WTC11 (cell line): ENCODE measurements around the gene SEMA4D. TPM values are rescaled to one million over a fixed set of nuclear protein-coding genes. Genes with fewer than 3 reads are reported as not detected.

ENCODE experiments used
- ATAC-seq: fragments of 200-7000 bp; cut with Tn5 transposase; 2 replicates; pipeline ENCODE4 v1.10.0; 2021; ENCODE audit warnings: mild to moderate bottlenecking, moderate library complexity
- CTCF ChIA-PET: fragments of 300-600 bp; sonication (Branson Sonifier 250); formaldehyde crosslinking; loops from one replicate; lab custom pipeline; 2021; ENCODE audit warnings: antibody characterized with exemption; lab: Charles Lee
- POLR2A ChIA-PET: fragments of 350-600 bp; sonication (Branson Sonifier 250); formaldehyde crosslinking; loops from one replicate; lab custom pipeline; 2021; ENCODE audit warnings: antibody characterized with exemption; lab: Charles Lee
- DNase-seq: peaks from one replicate; pipeline ENCODE4 v3.0.0; 2021; ENCODE audit warnings: low spot score
- H3K27ac Mint-ChIP-seq: 2 replicates; pipeline ENCODE4 v1.8.0; 2021; ENCODE audit warnings: mixed read lengths
- H3K27me3 Mint-ChIP-seq: 2 replicates; pipeline ENCODE4 v1.8.0; 2021; ENCODE audit warnings: low read depth, mild to moderate bottlenecking, moderate library complexity, mixed read lengths
- H3K36me3 Mint-ChIP-seq: 2 replicates; pipeline ENCODE4 v1.8.0; 2021; ENCODE audit warnings: mixed read lengths
- H3K4me1 Mint-ChIP-seq: 2 replicates; pipeline ENCODE4 v1.8.0; 2022; ENCODE audit warnings: mixed read lengths
- H3K4me3 Mint-ChIP-seq: 2 replicates; pipeline ENCODE4 v1.8.0; 2021; ENCODE audit warnings: mild to moderate bottlenecking, moderate library complexity, mixed read lengths
- H3K9me3 Mint-ChIP-seq: 2 replicates; pipeline ENCODE4 v1.8.0; 2021; ENCODE audit warnings: mixed read lengths
- EMX1 ChIP-seq: fragments of 250-450 bp; sonication (Bioruptor Pico); IDR thresholded peaks from 2 replicates; pipeline ENCODE4 v1.8.0; 2021; ENCODE audit warnings: mild to moderate bottlenecking
- FOXP1 ChIP-seq: sonication (generic); formaldehyde crosslinking; IDR thresholded peaks from 2 replicates; pipeline ENCODE4 v1.8.0; 2022; ENCODE audit warnings: missing genetic modification reagents, mild to moderate bottlenecking, moderate library complexity, borderline replicate concordance
- NR1H2 ChIP-seq: sonication (generic); formaldehyde crosslinking; IDR thresholded peaks from 2 replicates; pipeline ENCODE4 v1.9.0; 2021; ENCODE audit warnings: mild to moderate bottlenecking, moderate library complexity, missing genetic modification reagents
- RORB ChIP-seq: fragments of 250-450 bp; sonication (Bioruptor Pico); IDR thresholded peaks from 2 replicates; pipeline ENCODE4 v1.9.0; 2021; ENCODE audit warnings: mild to moderate bottlenecking
- SMAD3 ChIP-seq: sonication (generic); formaldehyde crosslinking; IDR thresholded peaks from 2 replicates; pipeline ENCODE4 v1.8.0; 2022; ENCODE audit warnings: missing genetic modification reagents, mild to moderate bottlenecking, borderline replicate concordance
- ZNF232 ChIP-seq: sonication (generic); formaldehyde crosslinking; IDR thresholded peaks from 2 replicates; pipeline ENCODE4 v1.8.0; 2022; ENCODE audit warnings: mild to moderate bottlenecking, missing genetic modification reagents
- ZNF671 ChIP-seq: fragments of 250-450 bp; sonication (Bioruptor Pico); IDR thresholded peaks from 2 replicates; pipeline ENCODE4 v1.8.0; 2021; ENCODE audit warnings: mild to moderate bottlenecking
- total RNA-seq: library from RNA; stranded (reverse); gene quantifications from 3 replicates; pipeline ENCODE4 v1.2.3, GENCODE V29; 2021
- TF ChIP-seq, protein P1 (sequence below): sonication (generic); formaldehyde crosslinking; conservative IDR thresholded peaks from 2 replicates; pipeline ENCODE4 v1.8.1; 2022; ENCODE audit warnings: mild to moderate bottlenecking, missing genetic modification reagents
- TF ChIP-seq, protein P2 (sequence below): fragments of 250-450 bp; sonication (Bioruptor Pico); IDR thresholded peaks from 2 replicates; pipeline ENCODE4 v1.9.0; 2021; ENCODE audit warnings: mild to moderate bottlenecking, borderline replicate concordance
- TF ChIP-seq, protein P3 (sequence below): sonication (generic); formaldehyde crosslinking; IDR thresholded peaks from 2 replicates; pipeline ENCODE4 v1.8.0; 2023; ENCODE audit warnings: missing genetic modification reagents, mild to moderate bottlenecking, borderline replicate concordance
- TF ChIP-seq, protein P4 (sequence below): sonication (generic); formaldehyde crosslinking; IDR thresholded peaks from 2 replicates; pipeline ENCODE4 v1.8.1; 2023; ENCODE audit warnings: mild to moderate bottlenecking, missing genetic modification reagents, moderate library complexity

The SEMA4D gene
- total RNA-seq, 1 experiment from 2014 or later: 67.8 TPM

DNA sequence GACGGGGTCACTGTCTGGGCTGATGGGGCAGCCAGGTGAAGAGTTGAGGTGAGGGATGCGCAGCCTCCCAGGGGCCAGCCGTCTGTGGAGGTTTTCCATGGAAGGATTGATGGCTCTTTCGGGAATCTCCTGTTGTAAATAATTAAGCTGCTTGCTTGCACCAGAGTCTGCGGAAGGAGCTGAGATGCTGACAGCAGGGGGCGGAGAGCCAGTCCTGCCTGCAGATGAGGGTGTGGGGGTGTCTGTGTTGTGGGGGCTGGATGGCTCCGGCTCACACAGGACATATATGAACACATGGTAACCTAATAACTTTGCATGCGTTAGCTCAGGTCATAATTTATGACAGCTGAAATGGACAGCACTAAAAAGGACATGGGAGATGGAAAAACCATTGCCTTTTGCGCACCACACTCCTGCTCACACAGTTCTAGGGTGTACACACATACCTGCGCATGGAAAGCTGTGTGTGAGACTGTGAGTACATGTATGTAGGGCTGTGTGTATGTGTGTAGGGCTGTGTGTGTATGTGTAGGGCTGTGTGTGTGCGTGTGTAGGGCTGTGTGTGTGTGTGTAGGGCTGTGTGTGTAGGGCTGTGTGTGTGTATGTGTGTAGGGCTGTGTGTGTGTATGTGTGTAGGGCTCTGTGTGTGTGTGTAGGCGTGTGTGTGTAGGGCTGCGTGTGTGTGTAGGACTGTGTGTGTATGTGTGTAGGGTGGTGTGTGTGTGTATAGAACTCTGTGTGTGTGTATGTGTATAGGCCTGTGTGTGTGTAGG is 36.8 kb upstream of the SEMA4D start:
- POLR2A ChIA-PET: interaction anchor here (1.1 kb wide), 1 partner anchor 99 kb away, joined by 3 read pairs; no protein-coding TSS in a partner anchor
- ATAC-seq (no peak), DNase-seq (no peak)
- Mint-ChIP-seq H3K4me3 (no peak overlapping the region), H3K36me3 (peaks cover 3% of the 10 kb centered on the region; the same call in 1 of the 2 replicates), H3K27ac (no peak overlapping the region), H3K9me3 (peaks cover 25% of the 10 kb centered on the region), H3K4me1 (peaks cover 5% of the 10 kb centered on the region), H3K27me3 (no peaks in the 10 kb centered on the region)
- no peak for TF ChIP-seq ZNF232 (CRISPR knock-in tag)
- TF ChIP-seq RORB: no peak
- TF ChIP-seq, protein P1, sequence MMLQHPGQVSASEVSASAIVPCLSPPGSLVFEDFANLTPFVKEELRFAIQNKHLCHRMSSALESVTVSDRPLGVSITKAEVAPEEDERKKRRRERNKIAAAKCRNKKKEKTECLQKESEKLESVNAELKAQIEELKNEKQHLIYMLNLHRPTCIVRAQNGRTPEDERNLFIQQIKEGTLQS: no peak
- TF ChIP-seq, protein P2, sequence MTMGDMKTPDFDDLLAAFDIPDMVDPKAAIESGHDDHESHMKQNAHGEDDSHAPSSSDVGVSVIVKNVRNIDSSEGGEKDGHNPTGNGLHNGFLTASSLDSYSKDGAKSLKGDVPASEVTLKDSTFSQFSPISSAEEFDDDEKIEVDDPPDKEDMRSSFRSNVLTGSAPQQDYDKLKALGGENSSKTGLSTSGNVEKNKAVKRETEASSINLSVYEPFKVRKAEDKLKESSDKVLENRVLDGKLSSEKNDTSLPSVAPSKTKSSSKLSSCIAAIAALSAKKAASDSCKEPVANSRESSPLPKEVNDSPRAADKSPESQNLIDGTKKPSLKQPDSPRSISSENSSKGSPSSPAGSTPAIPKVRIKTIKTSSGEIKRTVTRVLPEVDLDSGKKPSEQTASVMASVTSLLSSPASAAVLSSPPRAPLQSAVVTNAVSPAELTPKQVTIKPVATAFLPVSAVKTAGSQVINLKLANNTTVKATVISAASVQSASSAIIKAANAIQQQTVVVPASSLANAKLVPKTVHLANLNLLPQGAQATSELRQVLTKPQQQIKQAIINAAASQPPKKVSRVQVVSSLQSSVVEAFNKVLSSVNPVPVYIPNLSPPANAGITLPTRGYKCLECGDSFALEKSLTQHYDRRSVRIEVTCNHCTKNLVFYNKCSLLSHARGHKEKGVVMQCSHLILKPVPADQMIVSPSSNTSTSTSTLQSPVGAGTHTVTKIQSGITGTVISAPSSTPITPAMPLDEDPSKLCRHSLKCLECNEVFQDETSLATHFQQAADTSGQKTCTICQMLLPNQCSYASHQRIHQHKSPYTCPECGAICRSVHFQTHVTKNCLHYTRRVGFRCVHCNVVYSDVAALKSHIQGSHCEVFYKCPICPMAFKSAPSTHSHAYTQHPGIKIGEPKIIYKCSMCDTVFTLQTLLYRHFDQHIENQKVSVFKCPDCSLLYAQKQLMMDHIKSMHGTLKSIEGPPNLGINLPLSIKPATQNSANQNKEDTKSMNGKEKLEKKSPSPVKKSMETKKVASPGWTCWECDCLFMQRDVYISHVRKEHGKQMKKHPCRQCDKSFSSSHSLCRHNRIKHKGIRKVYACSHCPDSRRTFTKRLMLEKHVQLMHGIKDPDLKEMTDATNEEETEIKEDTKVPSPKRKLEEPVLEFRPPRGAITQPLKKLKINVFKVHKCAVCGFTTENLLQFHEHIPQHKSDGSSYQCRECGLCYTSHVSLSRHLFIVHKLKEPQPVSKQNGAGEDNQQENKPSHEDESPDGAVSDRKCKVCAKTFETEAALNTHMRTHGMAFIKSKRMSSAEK (CRISPR knock-in tag): no peak
- TF ChIP-seq SMAD3 (CRISPR knock-in tag): no peak
- CTCF ChIA-PET: interaction anchor here (0.7 to 1.2 kb wide), 5 partner anchors 14 to 105 kb away, joined by 4 to 10 read pairs (median 5); no protein-coding TSS in a partner anchor

DNA sequence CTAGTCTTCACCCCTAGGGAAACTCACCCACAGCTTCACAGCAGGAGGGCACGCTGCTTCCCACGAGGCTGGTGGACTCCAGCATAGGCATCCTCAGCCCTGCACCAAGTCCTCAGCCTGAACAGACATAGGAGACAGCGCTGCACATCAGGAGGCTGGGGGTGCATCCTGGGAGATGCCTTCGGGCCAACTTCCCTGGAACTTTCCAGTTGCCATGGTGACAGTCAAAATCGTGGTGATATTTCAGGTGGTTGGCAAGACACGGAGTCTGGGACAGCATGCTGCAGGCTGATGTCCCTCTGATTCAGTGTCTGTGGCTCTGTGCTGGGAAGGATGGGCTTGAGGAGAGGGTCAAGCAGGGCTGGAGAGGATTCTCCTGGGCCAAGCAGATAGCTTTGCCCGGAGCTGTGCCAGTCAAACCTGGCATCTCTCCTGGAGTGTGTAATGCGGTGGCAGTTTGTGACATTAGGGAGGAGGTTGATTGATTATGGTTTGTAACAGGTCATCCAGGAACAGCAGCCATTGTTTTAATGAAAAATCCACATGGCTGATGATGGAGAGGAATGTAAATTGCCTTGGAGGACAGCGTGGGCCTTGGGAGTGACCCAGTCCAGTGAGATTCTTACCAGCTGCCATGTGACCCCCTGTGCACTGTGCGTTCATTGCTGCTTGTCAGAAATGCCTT is 35.6 kb upstream of the SEMA4D start:
- ATAC-seq (no peak), DNase-seq (no peak)
- TF ChIP-seq, protein P1: no peak
- no peak for TF ChIP-seq ZNF671
- TF ChIP-seq, protein P3, sequence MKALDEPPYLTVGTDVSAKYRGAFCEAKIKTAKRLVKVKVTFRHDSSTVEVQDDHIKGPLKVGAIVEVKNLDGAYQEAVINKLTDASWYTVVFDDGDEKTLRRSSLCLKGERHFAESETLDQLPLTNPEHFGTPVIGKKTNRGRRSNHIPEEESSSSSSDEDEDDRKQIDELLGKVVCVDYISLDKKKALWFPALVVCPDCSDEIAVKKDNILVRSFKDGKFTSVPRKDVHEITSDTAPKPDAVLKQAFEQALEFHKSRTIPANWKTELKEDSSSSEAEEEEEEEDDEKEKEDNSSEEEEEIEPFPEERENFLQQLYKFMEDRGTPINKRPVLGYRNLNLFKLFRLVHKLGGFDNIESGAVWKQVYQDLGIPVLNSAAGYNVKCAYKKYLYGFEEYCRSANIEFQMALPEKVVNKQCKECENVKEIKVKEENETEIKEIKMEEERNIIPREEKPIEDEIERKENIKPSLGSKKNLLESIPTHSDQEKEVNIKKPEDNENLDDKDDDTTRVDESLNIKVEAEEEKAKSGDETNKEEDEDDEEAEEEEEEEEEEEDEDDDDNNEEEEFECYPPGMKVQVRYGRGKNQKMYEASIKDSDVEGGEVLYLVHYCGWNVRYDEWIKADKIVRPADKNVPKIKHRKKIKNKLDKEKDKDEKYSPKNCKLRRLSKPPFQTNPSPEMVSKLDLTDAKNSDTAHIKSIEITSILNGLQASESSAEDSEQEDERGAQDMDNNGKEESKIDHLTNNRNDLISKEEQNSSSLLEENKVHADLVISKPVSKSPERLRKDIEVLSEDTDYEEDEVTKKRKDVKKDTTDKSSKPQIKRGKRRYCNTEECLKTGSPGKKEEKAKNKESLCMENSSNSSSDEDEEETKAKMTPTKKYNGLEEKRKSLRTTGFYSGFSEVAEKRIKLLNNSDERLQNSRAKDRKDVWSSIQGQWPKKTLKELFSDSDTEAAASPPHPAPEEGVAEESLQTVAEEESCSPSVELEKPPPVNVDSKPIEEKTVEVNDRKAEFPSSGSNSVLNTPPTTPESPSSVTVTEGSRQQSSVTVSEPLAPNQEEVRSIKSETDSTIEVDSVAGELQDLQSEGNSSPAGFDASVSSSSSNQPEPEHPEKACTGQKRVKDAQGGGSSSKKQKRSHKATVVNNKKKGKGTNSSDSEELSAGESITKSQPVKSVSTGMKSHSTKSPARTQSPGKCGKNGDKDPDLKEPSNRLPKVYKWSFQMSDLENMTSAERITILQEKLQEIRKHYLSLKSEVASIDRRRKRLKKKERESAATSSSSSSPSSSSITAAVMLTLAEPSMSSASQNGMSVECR (CRISPR knock-in tag): no peak
- TF ChIP-seq EMX1 (CRISPR knock-in tag): no peak
- TF ChIP-seq FOXP1 (CRISPR knock-in tag): no peak
- TF ChIP-seq, protein P4, sequence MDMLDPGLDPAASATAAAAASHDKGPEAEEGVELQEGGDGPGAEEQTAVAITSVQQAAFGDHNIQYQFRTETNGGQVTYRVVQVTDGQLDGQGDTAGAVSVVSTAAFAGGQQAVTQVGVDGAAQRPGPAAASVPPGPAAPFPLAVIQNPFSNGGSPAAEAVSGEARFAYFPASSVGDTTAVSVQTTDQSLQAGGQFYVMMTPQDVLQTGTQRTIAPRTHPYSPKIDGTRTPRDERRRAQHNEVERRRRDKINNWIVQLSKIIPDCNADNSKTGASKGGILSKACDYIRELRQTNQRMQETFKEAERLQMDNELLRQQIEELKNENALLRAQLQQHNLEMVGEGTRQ (CRISPR knock-in tag): no peak
- no peak for TF ChIP-seq NR1H2
- H3K27me3 Mint-ChIP-seq: no peaks in the 10 kb centered on the region
- POLR2A ChIA-PET: interaction anchor here (1.1 kb wide), 1 partner anchor 98 kb away, joined by 3 read pairs; no protein-coding TSS in a partner anchor
- peaks cover 5% of the 10 kb centered on the region for H3K4me1 Mint-ChIP-seq
- no peak overlapping the region for H3K4me3 Mint-ChIP-seq
- peaks cover 27% of the 10 kb centered on the region for H3K9me3 Mint-ChIP-seq
- H3K36me3 Mint-ChIP-seq: peaks cover 3% of the 10 kb centered on the region; the same call in 1 of the 2 replicates
- no peak overlapping the region for H3K27ac Mint-ChIP-seq
- CTCF ChIA-PET: interaction anchor here (0.7 to 1.2 kb wide), 3 partner anchors 15 to 60 kb away, joined by 4 to 8 read pairs (median 5); no protein-coding TSS in a partner anchor
